HG03108 (cell line): Measurements from ENCODE around the gene ASXL2.
"Not testable (repeated sequence)": the region's sequence is repeated elsewhere in the genome, so short reads cannot be mapped to it uniquely, and the experiment has no call there.

ENCODE experiments used
- ATAC-seq: cut with Tn5 transposase; IDR thresholded peaks from one replicate; pipeline ENCODE4 v1.9.1; 2021; ENCODE audit warnings: moderate library complexity; ENCODE audit not compliant: unreplicated experiment

Gene ASXL2

DNA sequence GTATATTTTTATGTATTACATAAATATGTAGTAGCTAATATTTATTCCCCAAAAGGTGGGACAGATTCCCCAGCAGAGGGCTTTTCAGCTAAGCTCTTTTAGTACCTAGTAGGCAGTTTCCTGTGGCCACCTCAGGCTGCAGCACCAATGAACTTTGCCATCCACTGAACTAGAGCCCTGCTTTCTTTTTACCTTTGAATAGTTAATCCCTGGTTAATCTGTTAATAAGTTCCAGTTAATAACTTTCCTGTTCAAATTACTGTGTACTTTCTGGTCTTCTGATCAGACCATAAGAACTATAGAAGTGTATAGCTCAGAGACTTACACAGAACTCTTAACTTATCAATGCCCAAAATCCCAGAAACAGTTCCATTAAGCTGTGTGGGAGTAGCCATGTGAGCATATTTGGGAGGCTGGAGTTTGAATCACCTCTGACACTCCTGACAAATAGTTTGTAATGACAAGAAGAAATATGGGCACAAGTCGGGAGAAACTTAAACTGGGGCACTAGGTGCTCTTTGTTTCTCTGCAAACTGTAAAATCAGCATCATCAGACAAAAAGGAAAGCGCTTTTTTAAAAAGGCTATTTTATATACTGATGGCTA is 40.0 kb downstream of the ASXL2 start:
- no peak for ATAC-seq

DNA sequence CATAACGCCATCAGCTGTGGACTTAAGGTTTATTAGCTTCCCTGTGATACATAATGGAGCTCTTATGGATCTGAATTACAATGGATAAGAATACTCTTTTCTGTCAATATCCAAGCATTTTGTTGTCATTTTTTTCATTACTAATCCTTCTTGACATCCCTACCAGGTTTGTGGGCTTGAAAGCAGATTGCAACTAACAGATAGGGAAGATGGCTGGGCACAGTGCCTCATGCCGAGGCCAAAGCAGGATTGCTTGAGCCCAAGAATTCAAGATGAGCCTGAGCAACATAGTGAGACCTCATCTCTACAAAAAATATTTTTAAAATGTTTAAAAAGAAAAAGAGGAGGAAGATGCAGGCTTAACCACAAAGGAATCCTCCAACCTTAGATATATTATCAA is 42.4 kb downstream of the ASXL2 start:
- ATAC-seq: no peak

- no peak for ATAC-seq
Observed at GRCh38 chr2:25833566-25833965, 44.7 kb downstream of the ASXL2 start.

- ATAC-seq: no peak
Observed at GRCh38 chr2:25832897-25833296, 45.4 kb downstream of the ASXL2 start.

DNA sequence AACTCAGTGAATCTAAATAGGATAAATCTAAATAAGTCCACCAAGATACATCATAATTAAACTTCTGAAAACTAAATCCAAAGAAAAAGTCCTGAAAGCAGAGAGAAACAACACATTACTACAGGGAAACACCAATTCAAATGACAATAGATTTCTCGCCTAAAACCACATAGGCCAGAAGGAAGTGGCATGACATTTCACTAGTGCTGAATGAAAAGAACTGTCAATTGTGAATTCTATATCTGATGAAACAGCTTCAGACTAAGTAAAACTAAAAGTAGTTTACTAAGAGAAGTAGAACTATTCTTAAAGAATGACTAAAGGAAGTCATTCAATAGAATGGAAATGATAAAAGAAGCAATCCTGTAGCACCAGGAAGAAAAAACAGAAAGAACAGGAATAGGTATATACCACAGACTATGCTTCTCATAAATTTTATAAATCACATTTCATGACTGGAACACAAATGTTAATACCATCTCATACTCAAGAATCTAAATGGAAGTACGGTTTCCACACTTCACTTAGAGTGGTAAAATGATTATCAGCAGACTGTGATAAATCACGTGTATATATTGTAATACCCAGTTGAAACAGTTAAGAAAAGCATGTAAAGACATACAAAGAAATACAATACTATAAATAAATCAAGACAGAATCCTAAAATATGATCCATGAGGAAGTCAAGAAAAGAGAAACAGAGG is 46.4 kb downstream of the ASXL2 start:
- ATAC-seq: no peak

GRCh38 chr2:25829828-25830227 is 48.5 kb downstream of the ASXL2 start:
- ATAC-seq: no peak

DNA sequence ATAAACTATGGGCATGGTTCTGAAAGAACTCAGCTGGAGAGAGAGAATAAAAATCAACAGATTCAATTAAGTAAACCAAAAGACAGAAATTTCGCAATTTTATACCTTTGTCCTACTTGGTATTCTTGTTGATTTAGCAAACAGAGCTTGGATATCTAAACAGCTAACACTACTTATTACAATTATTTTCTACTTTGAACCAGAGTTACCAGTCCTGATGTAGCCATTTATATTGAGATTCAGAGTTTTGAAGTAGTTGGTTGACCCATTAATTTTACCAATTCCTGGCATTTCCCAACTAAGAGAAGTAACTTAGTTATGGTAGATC is 48.9 kb downstream of the ASXL2 start:
- ATAC-seq: no peak

DNA sequence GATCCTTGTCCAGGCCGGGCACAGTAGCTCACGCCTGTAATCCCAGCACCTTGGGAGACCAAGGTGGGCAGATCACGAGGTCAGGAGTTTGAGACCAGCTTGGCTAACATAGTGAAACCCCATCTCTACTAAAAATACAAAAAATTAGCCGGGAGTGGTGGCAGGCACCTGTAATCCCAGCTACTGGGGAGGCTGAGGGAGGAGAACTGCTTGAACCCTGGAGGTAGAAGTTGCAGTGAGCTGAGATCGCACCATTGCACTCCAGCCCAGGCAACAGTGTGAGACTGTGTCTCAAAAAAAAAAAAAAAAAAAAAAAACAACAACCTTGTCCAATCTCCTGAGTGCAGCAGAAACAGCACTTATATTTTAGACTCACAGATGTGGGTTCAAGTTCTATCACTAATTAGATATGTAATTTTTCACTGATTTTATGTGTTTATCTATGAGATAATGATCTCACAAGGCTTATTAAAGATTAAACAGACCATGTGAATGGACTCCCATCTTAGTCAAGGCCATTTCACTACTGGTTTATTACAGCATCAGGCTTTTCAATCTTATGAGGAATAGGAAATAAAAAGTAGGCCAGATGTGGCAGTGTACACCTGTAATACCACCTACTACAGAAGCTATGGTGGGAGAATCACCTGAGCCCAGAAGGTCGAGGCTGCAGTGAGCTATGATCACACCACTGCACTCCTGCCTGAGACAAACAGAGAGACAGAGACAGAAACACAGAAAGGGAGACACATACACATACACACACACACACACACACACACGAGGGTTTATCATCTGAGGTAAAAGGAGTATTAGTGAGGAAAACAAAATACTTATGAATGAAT is 49.5 kb downstream of the ASXL2 start:
- ATAC-seq: not testable (repeated sequence)

DNA sequence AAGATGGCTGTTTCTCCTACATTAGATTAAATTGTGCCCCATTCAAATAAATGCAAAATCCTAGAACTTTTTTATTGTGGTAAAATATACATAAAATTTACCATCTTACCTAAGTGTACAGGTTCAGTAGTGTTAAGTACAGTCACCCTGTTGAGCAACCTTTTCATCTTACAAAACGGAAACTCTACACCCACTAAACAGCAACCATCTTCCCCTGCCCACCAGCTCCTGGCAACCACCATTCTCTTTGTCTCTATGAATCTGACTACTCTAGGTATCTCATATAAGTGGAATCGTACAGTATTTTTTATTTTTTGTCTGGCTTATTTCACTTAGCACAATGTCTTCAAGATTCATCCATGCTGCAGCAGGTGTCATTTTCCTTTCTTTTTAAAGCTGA is 53.0 kb downstream of the ASXL2 start:
- no peak for ATAC-seq

GRCh38 chr2:25824718-25825117 is 53.6 kb downstream of the ASXL2 start:
- ATAC-seq: no peak

- ATAC-seq: no peak
Observed at GRCh38 chr2:25824216-25824615, 54.1 kb downstream of the ASXL2 start.

GRCh38 chr2:25822190-25823117 is 55.8 kb downstream of the ASXL2 start:
- no peak for ATAC-seq

DNA sequence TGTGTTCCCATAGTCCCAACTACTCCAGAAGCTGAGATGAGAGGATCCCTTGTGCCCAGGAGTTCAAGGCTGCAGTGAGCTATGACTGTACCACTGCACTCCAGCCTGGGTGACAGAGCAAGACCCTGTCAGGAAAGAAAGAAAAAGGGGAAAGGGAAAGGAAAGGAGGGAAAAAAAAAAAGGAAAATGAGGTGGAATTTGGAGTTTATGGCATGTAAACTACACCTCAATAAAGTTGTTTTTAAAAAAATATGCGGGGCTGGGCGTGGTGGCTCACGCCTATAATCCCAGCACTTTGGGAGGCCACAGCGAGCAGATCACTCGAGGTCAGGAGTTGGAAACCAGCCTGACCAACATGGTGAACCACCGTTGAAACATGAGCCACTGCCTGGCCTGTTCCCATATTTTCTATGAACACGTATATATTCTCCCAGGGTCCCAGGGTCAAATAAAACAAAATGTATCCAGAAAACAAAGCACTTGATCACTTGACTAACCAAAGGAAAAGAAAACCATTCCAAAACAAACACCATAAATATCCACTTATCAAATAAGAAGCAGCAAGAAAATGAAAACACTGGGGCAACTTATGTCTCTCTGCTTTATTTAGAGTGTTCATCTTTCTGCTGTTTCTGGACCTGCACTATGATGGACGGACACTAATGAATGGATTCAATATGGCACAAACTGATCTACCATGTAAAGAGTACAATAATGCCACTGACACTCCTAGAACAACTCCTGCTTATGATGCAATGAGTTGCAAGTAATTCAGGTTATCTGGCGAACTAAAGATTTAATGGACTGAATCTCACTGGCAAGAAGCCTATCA is 56.8 kb downstream of the ASXL2 start:
- no peak for ATAC-seq

DNA sequence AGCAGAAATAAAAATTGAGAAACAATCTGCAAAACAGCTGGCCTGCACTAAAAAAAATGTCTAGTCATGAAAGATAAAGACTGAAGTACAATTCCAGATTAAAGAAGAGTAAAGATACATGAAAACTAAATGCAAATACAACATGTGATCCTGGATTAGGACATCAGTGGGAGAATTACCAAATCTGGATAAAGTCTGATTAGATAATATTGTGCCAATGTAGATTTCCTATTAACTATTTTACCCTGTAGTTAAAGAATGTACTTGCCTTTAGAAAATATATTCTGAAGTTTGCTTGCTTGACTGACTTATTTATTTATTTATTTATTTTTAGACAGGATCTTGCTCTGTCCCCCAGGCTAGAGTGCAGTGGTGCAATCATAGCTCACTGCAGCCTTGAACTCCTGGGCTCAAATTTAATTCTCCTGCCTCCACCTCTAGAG is 58.7 kb downstream of the ASXL2 start:
- no peak for ATAC-seq

DNA sequence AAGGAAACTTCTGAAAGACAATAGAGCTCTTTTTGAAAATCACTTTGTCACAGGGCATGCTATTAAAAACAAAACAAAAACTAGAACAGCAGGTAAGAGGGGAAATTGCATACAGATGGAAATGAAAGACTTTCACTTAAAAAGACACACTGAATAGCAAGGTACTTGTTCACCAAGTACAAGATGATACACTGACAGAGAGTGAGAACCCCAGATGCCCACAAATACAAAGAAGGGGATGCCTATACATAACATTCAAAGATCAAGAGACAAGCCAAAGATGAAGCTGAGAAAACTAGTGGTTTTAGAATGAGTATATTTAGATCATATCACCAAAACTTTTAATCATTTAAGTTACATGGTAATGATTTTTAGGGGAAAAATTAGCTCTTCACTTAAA is 60.7 kb downstream of the ASXL2 start:
- peak; percentile 84 for ATAC-seq

DNA sequence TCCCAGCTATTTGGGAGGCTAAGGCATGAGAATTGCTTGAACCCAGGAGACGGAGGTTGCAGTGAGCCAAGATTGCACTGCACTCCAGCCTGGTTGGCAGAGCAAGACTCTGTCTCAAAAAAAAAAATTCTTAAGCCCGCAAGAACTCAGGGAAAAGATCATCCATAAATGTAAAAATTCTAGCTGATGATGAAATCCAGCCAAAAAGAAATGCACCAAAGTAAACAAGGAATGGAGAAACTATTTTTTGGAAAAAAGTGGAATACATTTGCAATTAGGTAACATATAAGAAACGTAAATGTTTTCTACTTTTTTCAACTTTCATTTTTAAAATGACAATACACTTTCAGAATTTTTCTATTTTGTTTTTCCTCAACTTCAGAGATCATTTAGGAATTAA is 61.3 kb downstream of the ASXL2 start:
- ATAC-seq: no peak

GRCh38 chr2:25816249-25816648 is 62.0 kb downstream of the ASXL2 start:
- ATAC-seq: no peak

GRCh38 chr2:25814681-25815080 is 63.6 kb downstream of the ASXL2 start:
- no peak for ATAC-seq

- no peak for ATAC-seq
Observed at GRCh38 chr2:25810428-25810827, 67.9 kb downstream of the ASXL2 start.

GRCh38 chr2:25809646-25810045 is 68.6 kb downstream of the ASXL2 start:
- no peak for ATAC-seq
